ENCODE results near the gene ATP7B. TPM values are rescaled to one million over a fixed set of nuclear protein-coding genes. Genes with fewer than 3 reads are reported as not detected.

The ATP7B gene
- total RNA-seq, 2 donors from 2014 or later, result 20.4 to 29.2 TPM

DNA sequence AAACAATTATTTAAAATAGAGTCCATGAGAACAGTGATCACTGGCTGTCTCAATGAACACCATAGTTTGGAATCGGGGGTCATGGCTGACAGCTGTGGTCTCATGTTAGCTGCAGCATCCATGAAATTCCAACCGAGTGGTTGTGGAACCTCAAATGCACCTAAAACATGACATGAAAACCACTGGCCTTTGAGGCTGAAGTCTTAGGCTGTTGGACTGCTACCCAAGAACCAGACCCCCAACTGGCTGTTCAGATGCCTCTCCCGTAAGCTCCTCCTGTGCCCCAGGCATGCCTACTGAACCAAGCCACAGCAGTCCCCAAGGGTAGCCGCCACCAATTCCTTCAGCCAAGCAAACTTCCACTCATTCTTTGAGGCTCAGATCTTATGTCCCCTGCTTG lies 50.5 kb downstream of the ATP7B start:
- Histone ChIP-seq H3K27me3 (ENCODE audit: control insufficient read depth, insufficient read depth, low read length, poor library complexity, severe bottlenecking) (no peaks in the 10 kb centered on the region), H3K9ac (ENCODE audit: extremely low read depth, low read length, poor library complexity, severe bottlenecking) (no peak overlapping the region), H3K9me3 (ENCODE audit: control insufficient read depth, low read length) (no peaks in the 10 kb centered on the region), H3K4me3 (ENCODE audit: low read length) (no peak overlapping the region), H3K36me3 (ENCODE audit: control insufficient read depth, insufficient read depth, low read length) (no peaks in the 10 kb centered on the region), H3K4me1 (ENCODE audit: control insufficient read depth, insufficient read depth, low read length) (peaks cover 5% of the 10 kb centered on the region), H3K27ac (ENCODE audit: low read depth, low read length) (no peak overlapping the region)
- Mint-ChIP-seq H3K9me3 (no peaks in the 10 kb centered on the region), H3K27me3 (ENCODE audit: insufficient read depth) (no peaks in the 10 kb centered on the region), H3K4me3 (no peak overlapping the region), H3K27ac (no peak overlapping the region), H3K36me3 (ENCODE audit: low read depth) (no peaks in the 10 kb centered on the region), H3K4me1 (peaks cover 14% of the 10 kb centered on the region)
- 95 to 96% methylated on average over 4 of the region's 4 CpGs for WGBS, 2 experiments (ENCODE audit: insufficient coverage in 1 of 2, insufficient read length in 1 of 2)
- TF ChIP-seq, protein P1, sequence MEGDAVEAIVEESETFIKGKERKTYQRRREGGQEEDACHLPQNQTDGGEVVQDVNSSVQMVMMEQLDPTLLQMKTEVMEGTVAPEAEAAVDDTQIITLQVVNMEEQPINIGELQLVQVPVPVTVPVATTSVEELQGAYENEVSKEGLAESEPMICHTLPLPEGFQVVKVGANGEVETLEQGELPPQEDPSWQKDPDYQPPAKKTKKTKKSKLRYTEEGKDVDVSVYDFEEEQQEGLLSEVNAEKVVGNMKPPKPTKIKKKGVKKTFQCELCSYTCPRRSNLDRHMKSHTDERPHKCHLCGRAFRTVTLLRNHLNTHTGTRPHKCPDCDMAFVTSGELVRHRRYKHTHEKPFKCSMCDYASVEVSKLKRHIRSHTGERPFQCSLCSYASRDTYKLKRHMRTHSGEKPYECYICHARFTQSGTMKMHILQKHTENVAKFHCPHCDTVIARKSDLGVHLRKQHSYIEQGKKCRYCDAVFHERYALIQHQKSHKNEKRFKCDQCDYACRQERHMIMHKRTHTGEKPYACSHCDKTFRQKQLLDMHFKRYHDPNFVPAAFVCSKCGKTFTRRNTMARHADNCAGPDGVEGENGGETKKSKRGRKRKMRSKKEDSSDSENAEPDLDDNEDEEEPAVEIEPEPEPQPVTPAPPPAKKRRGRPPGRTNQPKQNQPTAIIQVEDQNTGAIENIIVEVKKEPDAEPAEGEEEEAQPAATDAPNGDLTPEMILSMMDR (conservative IDR thresholded peaks at IDR 0.05), result no peak
- DNase-seq, result no peak

DNA sequence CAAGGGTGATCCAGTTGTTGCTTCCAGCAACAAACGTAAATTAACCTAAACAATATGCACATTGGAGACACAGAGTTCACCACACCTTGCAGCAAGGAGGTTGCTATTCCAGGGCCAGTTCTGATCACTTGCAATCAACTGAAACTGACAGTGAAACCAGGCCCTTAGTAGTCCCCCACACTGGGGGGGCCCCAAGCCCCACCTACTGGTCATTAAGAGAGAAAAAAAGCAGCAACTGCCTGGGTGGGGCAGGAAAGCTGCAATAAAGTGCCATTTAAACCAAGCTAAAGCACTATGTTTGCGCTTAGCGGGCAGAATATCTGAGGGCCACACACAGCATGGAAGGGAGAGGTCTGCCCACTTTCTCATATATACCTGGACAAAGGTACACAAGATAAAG lies 51.5 kb downstream of the ATP7B start:
- Mint-ChIP-seq H3K27ac (no peak overlapping the region), H3K4me3 (no peak overlapping the region), H3K27me3 (ENCODE audit: insufficient read depth) (no peaks in the 10 kb centered on the region), H3K4me1 (peaks cover 14% of the 10 kb centered on the region), H3K9me3 (no peaks in the 10 kb centered on the region), H3K36me3 (ENCODE audit: low read depth) (peaks cover 1% of the 10 kb centered on the region)
- no peak for DNase-seq
- TF ChIP-seq, protein P1 (conservative IDR thresholded peaks at IDR 0.05), result no peak
- no peak overlapping the region for H3K27ac ChIP-seq (ENCODE audit: low read depth, low read length)
- no peak overlapping the region for H3K9ac ChIP-seq (ENCODE audit: extremely low read depth, low read length, poor library complexity, severe bottlenecking)
- WGBS, 2 experiments (ENCODE audit: insufficient coverage in 1 of 2, insufficient read length in 1 of 2), result 95 to 96% methylated on average over 3 of the region's 3 CpGs
- no peak overlapping the region for H3K4me3 ChIP-seq (ENCODE audit: low read length)
- H3K36me3 ChIP-seq (ENCODE audit: control insufficient read depth, insufficient read depth, low read length), result no peaks in the 10 kb centered on the region
- no peaks in the 10 kb centered on the region for H3K27me3 ChIP-seq (ENCODE audit: control insufficient read depth, insufficient read depth, low read length, poor library complexity, severe bottlenecking)
- H3K9me3 ChIP-seq (ENCODE audit: control insufficient read depth, low read length), result no peaks in the 10 kb centered on the region
- peaks cover 5% of the 10 kb centered on the region for H3K4me1 ChIP-seq (ENCODE audit: control insufficient read depth, insufficient read depth, low read length)

DNA sequence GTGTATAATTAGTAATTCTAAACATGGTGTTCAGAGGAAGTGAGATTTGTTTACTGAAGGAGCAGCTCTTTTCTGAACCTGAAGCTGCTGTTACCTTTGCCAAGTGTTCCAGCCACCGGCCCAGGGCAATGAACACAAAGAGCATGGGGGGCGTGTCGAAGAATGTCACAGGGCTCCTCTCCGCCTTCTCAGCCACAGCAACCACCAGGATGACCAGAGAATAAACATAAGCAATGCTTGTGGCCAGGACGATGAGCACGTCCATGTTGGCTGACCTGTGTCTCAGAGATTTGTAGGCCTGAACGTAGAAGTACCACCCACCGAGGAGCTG lies 53.1 kb downstream of the ATP7B start:
- Mint-ChIP-seq H3K27ac (no peak overlapping the region), H3K9me3 (no peaks in the 10 kb centered on the region), H3K36me3 (ENCODE audit: low read depth) (peaks cover 3% of the 10 kb centered on the region), H3K4me3 (no peak overlapping the region), H3K4me1 (peaks cover 14% of the 10 kb centered on the region), H3K27me3 (ENCODE audit: insufficient read depth) (no peaks in the 10 kb centered on the region)
- 86 to 92% methylated on average over 6 to 8 of the region's 8 CpGs for WGBS, 2 experiments (ENCODE audit: insufficient coverage in 1 of 2, insufficient read length in 1 of 2)
- H3K4me3 ChIP-seq (ENCODE audit: low read length), result no peak overlapping the region
- DNase-seq, result no peak
- H3K4me1 ChIP-seq (ENCODE audit: control insufficient read depth, insufficient read depth, low read length), result peaks cover 5% of the 10 kb centered on the region
- no peaks in the 10 kb centered on the region for H3K36me3 ChIP-seq (ENCODE audit: control insufficient read depth, insufficient read depth, low read length)
- no peaks in the 10 kb centered on the region for H3K27me3 ChIP-seq (ENCODE audit: control insufficient read depth, insufficient read depth, low read length, poor library complexity, severe bottlenecking)
- TF ChIP-seq, protein P1 (conservative IDR thresholded peaks at IDR 0.05), result no peak
- H3K9ac ChIP-seq (ENCODE audit: extremely low read depth, low read length, poor library complexity, severe bottlenecking), result no peak overlapping the region
- H3K9me3 ChIP-seq (ENCODE audit: control insufficient read depth, low read length), result no peaks in the 10 kb centered on the region
- no peak overlapping the region for H3K27ac ChIP-seq (ENCODE audit: low read depth, low read length)
